Body of pancreas (tissue), 4 donors: ENCODE data around the gene KRT15.

ENCODE experiments used
- POLR2A ChIP-seq, 3 donors: fragments of 450-650 bp; IDR thresholded peaks; one replicate each; pipeline ENCODE4 v1.6.1; 2016; ENCODE audit warnings: antibody characterized with exemption in 3 of 3, mild to moderate bottlenecking in 2 of 3
- TF ChIP-seq, protein P1 (sequence below), 7 experiments: fragments of 450-650 bp in 4 of 7; fragments of 200-600 bp in 3 of 7; sonication (generic) in 3 of 7; IDR thresholded peaks; one replicate each; pipeline ENCODE4 v1.5.1; 2016 to 2019; ENCODE audit warnings: antibody characterized with exemption in 7 of 7

- no peak for TF ChIP-seq POLR2A (IDR thresholded peaks at IDR 0.05)
- TF ChIP-seq, protein P1, sequence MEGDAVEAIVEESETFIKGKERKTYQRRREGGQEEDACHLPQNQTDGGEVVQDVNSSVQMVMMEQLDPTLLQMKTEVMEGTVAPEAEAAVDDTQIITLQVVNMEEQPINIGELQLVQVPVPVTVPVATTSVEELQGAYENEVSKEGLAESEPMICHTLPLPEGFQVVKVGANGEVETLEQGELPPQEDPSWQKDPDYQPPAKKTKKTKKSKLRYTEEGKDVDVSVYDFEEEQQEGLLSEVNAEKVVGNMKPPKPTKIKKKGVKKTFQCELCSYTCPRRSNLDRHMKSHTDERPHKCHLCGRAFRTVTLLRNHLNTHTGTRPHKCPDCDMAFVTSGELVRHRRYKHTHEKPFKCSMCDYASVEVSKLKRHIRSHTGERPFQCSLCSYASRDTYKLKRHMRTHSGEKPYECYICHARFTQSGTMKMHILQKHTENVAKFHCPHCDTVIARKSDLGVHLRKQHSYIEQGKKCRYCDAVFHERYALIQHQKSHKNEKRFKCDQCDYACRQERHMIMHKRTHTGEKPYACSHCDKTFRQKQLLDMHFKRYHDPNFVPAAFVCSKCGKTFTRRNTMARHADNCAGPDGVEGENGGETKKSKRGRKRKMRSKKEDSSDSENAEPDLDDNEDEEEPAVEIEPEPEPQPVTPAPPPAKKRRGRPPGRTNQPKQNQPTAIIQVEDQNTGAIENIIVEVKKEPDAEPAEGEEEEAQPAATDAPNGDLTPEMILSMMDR (IDR thresholded peaks at IDR 0.05): no peak
Observed at GRCh38 chr17:41478237-41478636, 40.5 kb downstream of the KRT15 start.
